KOPT-K1 (cell line): ENCODE results near the gene CALD1.

Source experiments
- H3K27ac ChIP-seq: fragments of 200-600 bp; sonication (generic); 2 replicates; pipeline ENCODE4 v1.5.1; 2016; ENCODE audit warnings: antibody characterized with exemption, mild to moderate bottlenecking, low read depth, low read length; ENCODE audit not compliant: poor library complexity, severe bottlenecking
- H3K36me3 ChIP-seq: fragments of 200-600 bp; sonication (generic); 2 replicates; pipeline ENCODE4 v1.5.1; 2017; ENCODE audit warnings: antibody characterized with exemption, mild to moderate bottlenecking, low read length, moderate library complexity; ENCODE audit not compliant: insufficient read depth
- H3K9me3 ChIP-seq: fragments of 200-600 bp; sonication (generic); 2 replicates; pipeline ENCODE4 v1.5.1; 2017; ENCODE audit warnings: antibody characterized with exemption, low read length, mild to moderate bottlenecking; ENCODE audit not compliant: insufficient read depth, poor library complexity, severe bottlenecking

The CALD1 gene, protein sequence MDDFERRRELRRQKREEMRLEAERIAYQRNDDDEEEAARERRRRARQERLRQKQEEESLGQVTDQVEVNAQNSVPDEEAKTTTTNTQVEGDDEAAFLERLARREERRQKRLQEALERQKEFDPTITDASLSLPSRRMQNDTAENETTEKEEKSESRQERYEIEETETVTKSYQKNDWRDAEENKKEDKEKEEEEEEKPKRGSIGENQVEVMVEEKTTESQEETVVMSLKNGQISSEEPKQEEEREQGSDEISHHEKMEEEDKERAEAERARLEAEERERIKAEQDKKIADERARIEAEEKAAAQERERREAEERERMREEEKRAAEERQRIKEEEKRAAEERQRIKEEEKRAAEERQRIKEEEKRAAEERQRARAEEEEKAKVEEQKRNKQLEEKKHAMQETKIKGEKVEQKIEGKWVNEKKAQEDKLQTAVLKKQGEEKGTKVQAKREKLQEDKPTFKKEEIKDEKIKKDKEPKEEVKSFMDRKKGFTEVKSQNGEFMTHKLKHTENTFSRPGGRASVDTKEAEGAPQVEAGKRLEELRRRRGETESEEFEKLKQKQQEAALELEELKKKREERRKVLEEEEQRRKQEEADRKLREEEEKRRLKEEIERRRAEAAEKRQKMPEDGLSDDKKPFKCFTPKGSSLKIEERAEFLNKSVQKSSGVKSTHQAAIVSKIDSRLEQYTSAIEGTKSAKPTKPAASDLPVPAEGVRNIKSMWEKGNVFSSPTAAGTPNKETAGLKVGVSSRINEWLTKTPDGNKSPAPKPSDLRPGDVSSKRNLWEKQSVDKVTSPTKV

DNA sequence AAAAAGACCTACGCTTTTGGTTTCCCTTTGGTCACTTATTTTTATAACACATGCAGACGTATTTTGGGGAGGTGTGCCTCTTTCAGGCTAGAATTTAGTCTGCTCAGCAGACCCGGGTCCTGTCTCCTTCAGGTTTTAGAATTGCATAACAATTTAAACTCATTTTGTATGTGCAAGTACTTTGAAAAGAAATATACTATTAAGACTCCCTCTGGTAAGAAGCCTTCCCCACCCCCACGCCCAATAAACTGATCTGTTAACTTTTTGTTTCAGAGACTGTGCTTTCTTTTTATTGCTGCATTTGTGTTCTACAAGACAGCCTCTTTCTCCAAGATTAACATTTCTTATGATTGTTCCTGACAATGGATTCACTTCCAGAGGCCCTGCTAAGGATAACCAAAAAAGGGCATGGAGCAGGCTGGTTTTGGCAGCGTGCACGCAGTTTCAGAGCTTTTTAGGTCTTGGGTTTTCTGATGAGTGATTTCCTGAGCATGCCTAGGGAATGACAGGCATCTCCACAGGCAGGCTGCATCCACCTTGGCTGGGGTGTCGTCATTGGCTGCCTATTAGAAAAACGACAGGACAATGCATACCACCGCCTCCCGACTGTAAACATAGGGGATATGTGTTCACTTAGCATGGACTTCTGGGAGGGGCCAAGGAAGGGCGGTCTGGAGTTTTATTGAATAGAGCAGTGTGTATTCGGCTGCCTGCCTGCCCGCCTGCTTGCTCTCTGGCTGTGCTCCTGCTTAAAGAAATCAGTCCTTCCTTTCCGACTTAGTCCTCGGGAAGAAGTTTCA, at the start of gene CALD1:
Gene CALD1, plus strand, starts transcription at position 694 of the 800 bp plus-strand sequence. CDS start 88,100 bp downstream, outside the sequence.
- H3K36me3 ChIP-seq, result no peaks in the 10 kb centered on the region
- no peak within 1 kb of the TSS for H3K27ac ChIP-seq
- no peaks in the 10 kb centered on the region for H3K9me3 ChIP-seq

DNA sequence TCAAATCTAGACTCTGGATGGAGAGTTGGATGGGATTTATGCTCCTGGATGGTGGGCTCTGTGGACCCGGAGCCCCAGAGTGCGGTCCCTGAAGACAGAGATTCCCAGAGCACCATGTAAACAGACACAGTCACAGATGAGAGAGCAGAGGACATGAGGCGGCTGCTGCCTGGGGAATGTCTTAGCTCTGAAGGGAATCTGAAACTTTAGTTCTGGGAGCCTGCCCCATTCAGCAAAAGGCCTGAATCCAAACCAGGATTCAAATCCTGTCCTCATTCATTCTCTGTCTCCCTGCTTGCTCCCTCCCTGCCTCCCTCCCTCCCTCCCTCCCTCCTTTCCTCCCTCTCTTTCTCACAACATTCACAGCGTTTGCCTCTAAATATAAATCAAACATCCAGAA, 49.5 kb upstream of the CALD1 start:
- Histone ChIP-seq H3K36me3 (no peaks in the 10 kb centered on the region), H3K27ac (no peak overlapping the region), H3K9me3 (peaks cover 6% of the 10 kb centered on the region)

DNA sequence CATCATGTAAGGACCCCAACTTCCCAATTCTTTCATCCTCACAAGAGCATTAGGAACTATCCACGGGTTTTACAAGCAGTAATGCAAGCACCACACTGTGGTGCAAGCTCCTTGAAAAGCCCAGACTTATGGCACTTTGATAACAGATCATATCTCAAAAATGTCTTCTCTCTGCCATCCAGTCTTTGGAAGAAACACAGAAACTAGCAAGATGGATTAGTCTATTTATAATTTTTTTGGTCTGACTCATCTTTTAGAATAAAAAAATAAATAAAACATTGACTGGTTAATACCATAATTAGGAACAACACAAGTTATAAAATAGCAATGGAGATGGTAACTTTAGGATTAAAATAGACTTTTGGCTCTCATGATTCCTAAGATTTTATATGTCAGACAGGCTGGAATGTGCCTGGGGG, 49.0 kb upstream of the CALD1 start:
- H3K36me3 ChIP-seq, result no peaks in the 10 kb centered on the region
- no peak overlapping the region for H3K27ac ChIP-seq
- H3K9me3 ChIP-seq, result peaks cover 6% of the 10 kb centered on the region

DNA sequence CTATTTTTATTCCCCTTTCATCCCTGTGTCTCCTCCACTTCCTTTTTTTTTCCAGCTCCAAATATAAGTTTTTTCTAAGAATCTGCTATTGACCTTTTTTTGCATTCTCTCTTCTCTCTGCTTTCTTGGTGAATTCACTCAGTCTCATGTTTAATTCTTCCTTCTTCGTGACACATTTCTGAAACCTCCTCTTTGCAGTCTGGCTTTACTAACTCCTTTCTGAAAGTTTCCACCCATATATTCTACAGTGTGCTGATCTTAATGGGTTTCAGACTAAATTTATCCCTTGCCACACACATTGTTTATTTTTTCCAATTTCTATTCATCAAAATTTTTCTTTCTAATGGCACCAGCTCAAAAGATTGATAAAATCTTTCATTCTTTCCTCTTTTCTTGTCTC, 47.8 kb upstream of the CALD1 start:
- no peaks in the 10 kb centered on the region for H3K36me3 ChIP-seq
- no peaks in the 10 kb centered on the region for H3K9me3 ChIP-seq
- no peak overlapping the region for H3K27ac ChIP-seq

DNA sequence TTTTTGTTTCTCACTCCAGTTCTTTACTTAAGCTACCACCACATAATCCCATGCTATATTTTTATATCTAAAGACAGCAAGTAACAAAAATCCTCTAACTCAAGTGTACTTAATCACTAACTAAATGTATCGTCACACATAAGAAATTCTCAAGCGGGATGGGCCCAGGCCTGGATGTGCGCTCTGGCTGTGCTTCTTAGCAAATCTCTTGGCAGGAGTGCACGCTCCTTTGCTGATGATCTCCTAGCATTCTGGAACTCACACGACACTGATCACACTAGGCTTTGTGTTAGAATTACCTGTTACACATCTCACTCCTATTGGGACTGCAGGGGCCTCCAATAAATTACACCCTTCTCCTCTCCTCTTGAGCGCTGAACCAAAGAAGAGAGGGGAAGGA, 46.7 kb upstream of the CALD1 start:
- Histone ChIP-seq H3K36me3 (no peaks in the 10 kb centered on the region), H3K27ac (no peak overlapping the region), H3K9me3 (no peaks in the 10 kb centered on the region)

DNA sequence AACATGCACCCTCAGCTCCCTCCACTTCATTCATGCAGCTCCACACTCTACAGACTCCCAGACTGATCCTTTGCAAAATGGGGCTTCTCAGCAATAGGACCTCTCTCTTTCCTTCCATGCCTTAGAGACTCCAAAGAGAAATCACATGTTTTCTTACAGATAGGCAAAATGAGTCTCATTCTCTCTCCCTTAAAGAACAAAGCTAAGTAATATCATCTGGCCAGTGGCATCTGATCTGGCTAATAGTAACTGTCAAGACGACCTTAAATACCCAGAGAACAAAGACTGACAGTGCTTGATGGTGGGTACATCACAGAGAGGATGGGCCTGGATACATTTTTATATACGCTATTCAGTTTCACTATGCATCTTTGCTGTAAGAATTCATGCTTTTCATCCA, 43.1 kb upstream of the CALD1 start:
- Histone ChIP-seq H3K27ac (no peak overlapping the region), H3K9me3 (no peaks in the 10 kb centered on the region), H3K36me3 (no peaks in the 10 kb centered on the region)

DNA sequence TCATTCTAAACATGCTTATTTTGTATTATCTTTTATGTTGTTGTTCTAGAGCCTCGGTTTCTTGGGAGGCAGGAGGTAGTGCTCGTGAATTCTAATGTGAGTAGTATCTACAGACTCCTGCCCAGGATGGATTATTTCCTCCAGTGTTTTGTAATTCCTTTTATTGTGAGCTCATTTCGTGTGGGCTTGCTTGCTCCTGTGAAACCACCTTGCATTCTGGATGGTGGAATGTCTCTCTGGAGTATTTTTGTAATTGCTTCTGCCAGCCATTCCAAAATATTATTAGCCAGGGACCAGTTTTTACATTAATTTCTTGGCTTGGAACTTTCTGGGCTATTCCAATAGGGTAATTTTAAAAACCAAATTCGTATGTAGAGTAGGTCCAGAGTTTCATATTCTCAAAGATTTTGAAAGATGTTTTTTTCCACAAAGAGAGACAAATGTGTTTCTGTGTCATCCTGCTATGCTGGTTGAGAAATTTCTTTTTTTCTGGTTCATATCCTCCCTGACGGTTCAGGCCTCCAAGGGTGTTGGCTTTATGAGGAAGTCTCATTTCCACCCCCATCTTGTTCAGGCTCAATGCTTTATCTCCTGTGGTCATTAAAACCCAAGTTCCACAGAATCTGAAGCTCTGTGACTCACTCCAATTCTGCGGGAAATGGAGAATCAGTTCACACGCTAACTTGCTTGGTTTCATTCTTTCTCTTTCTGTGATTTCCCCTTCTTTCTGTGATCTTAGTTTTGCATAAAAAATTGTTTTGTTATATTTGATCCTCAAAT, 41.7 kb upstream of the CALD1 start:
- H3K9me3 ChIP-seq, result no peaks in the 10 kb centered on the region
- H3K27ac ChIP-seq, result no peak overlapping the region
- no peaks in the 10 kb centered on the region for H3K36me3 ChIP-seq

DNA sequence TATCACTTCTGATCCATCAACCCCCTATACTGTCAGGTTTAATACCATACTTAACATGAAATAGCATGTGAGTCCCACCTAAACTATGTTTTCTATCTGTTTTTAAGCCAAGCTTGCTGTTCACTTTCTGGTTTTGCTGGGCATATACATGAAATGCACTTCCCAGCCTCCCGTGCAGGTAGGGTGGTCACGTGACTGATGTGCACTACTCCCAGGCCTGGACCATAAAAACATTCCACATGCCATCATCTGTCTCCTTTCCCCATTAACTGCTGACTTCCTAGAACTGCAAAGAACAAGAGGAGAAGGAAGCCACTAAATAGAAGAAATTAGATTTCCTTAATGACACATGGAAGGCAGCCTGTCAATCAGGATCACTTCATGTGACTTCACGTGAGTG, 40.1 kb upstream of the CALD1 start:
- no peak overlapping the region for H3K27ac ChIP-seq
- H3K36me3 ChIP-seq, result no peaks in the 10 kb centered on the region
- no peaks in the 10 kb centered on the region for H3K9me3 ChIP-seq

DNA sequence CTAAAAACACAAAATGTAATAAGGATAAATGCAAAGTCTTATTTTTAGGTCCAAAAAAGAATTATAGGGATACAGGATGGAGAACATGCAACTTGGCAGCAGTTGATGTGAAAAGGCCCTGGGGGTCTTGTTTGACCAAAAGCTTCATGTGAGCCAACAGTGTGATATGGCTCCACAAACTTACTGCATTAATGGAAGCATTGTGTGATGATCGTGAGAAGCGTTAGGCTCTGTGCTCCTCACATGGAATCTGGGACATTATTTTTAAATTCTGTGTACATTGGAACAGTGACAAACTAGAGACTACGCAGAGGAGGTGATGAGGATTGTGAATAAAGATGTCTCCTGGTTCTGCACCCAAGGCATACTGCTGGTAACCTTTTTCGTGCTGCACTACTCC, 39.1 kb upstream of the CALD1 start:
- Histone ChIP-seq H3K27ac (no peak overlapping the region), H3K36me3 (no peaks in the 10 kb centered on the region), H3K9me3 (no peaks in the 10 kb centered on the region)

DNA sequence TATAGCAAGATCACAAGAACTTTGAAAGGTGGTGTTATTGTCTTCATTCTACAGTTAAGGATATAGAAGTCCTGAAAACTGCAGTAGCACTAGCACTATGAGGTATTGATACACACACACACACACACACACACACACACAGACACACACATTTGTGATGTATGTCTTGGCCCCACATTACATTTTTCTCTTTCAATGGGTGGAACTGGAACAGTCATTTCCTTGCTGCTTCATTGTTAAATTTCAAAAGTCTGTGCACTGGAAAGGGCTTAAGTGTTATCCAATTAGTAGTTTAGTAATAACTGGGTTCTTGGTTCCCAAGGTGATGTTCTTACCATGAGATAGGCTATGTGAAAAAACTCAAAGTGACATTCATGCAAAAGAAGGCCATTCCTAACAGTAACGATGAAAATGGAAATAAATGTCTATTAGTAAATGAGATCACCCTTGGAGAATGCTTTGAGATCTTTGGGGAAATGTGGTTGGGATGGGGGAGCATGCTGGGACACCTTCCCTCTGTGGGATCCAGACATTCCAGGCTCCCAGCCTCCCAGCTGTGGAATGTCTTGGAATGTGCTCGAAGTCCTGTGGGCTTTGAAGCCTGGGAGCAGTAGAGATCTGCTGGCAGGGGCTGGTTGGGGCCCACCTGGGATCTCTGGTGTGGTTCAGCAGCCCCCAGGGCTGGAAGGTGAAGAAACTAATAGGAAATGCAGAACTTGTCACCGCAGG, 37.4 kb upstream of the CALD1 start:
- no peak overlapping the region for H3K27ac ChIP-seq
- no peaks in the 10 kb centered on the region for H3K9me3 ChIP-seq
- no peaks in the 10 kb centered on the region for H3K36me3 ChIP-seq

DNA sequence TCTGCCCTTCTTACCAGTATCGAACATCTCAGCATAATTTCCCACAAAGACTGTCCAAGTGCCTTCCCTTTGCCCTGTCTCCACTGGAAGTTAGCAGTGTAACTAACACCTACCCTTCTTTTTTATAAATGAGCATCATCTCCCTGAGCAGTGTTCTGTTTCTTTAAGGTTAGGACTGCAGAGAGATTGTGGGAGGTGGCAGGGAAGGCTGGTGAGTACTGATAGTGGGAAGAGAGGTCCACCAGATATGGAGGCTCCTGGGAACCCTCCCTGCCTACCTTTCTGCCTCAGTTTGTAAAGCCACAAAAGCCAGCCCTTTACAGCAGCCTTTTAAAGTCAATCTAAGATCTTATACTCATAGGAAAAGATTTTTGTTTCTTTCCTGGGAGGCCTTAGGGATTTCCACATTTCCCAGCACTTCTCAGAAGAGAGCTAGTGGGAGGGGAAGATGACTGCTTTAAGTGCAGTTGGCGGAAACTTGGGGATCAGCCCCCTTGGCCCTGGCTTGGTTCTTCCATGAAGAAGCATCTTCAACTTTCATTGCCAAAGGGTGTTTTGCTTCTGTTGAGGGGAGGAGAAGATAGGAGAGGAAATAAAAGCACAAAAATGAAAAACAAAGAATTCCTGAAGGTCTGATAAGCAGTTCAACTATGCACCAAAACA, 36.6 kb upstream of the CALD1 start:
- Histone ChIP-seq H3K36me3 (no peaks in the 10 kb centered on the region), H3K27ac (no peak overlapping the region), H3K9me3 (no peaks in the 10 kb centered on the region)

DNA sequence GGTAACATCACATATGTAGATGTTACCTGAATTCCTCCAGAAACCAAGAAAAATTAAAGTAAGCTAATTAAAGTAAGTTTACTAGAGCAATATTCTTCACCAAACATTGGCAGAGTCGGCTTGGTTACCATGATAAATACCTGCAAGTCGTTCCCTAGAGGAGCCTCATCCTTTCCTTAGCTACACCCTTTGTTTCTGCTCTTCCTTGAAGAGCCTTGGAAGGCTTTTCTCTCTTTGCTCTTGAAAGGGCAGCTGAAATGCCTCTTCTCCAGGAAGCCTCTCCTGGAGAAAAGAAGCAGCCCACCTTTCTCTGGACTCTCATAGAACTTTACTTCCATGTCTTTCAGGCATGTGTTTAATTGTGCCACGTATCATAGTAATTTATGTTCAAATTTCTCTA, 34.9 kb upstream of the CALD1 start:
- H3K27ac ChIP-seq, result no peak overlapping the region
- no peaks in the 10 kb centered on the region for H3K9me3 ChIP-seq
- H3K36me3 ChIP-seq, result no peaks in the 10 kb centered on the region

DNA sequence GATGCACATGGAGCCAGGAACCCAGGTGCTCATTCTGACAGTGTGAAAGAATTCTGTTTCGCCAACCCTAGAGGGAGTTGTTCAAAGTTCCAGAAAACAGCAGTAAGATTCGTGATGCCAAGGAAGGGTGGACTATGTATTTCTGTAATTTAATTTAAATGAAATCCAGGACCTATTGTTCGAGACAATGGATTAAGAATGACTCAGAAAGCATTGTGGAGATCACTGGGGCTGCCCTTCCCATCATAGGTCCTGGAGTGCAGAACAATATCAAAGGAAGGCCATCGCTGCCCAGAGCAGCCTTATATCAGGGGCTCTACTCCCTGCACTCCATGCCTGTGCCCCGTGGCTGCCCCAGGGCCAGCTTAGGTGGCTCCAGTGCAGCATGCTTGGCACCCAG, 32.1 kb upstream of the CALD1 start:
- no peak overlapping the region for H3K27ac ChIP-seq
- H3K9me3 ChIP-seq, result no peaks in the 10 kb centered on the region
- no peaks in the 10 kb centered on the region for H3K36me3 ChIP-seq
